Limb (tissue), 2 donors: Measurements from ENCODE around the gene BCL3.
"Not testable (repeated sequence)": the region's sequence is repeated elsewhere in the genome, so short reads cannot be mapped to it uniquely, and the experiment has no call there.

Source experiments
- DNase-seq, 2 donors: peaks; one replicate each; pipeline ENCODE4 v3.0.0-alpha.2; 2016; ENCODE audit errors: extremely low spot score in 2 of 2

The BCL3 gene

DNA sequence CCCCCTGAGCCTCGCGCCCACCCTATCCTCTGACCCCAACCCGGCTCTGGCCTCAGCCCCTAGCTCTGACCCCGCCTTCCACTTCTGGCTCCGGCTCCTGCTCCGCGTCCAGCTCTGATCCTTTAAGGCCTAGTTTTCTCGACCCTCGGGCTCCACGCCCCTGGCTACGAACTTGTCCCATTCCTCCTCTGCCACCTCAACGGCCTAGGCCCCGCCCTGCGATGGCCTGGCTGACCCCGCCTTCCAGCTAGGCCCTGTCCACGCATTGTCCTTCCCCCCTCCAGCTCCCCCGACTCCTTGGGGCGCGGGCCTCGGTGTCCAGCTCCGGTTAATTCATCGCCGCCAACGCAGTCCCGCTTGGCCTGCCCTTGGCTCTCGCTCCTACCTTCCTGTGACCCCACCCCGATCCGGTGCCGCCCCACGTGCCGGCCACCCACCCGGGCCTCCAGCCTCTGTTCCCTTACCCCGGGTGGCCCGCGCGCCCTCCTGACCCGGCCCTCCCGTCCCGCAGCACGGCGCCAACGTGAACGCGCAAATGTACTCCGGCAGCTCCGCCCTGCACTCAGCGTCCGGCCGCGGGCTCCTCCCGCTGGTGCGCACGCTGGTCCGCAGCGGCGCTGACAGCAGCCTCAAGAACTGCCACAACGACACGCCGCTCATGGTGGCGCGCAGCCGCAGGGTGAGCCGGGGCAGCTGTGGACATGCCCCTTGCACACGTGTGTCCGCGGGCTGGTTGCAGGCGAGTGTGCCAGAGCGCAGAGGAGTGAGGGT is 9.4 kb downstream of the BCL3 start:
- peak; percentile 62 to 70 for DNase-seq

DNA sequence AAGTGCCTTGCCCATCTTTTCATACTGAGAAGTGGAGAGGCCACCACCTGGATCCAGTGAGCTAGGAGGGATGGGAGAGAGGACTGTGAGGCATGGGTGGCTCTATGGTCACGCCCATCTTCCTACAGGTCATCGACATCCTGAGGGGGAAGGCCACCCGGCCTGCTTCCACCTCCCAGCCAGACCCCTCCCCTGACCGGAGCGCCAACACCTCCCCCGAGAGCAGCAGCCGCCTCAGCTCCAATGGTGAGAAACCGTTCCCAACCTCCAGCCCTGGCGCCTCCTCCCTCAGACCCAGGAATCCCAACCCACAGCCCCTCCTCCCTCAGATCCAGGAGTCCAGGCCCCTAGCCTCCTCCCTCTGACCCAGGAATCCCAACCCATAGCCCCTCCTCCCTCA is 10.1 kb downstream of the BCL3 start:
- DNase-seq = peak in 1 of 2 donors; percentile 39

DNA sequence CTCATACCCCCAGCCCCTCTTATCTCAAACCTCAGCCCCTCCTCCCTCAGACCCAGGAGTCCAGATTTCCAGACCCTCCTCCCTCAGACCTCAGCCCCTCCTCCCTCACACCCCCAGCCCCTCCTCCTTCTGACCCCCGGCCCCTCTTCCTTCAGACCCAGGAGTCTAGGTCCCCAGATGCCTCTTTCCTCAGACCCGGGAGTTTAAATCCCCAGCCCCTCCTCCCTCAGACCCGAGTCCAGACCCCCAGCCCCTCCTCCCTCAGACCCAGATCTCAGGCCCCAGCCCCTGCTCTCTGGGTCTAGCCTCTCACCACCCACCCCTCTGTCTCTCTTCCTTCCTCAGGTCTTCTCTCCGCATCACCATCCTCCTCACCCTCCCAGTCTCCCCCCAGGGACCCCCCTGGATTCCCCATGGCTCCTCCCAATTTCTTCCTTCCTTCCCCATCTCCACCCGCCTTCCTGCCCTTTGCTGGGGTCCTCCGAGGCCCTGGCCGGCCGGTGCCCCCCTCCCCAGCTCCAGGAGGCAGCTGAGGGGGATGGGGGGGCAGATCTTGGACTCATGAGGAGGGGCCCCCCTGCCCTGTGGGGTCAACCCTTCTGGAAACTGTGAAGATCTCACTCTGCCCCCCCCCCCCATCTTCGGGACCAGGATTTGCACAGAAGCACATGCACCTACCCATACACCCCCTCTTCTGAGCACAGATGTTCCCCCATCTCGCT is 10.7 kb downstream of the BCL3 start:
- no peak for DNase-seq

DNA sequence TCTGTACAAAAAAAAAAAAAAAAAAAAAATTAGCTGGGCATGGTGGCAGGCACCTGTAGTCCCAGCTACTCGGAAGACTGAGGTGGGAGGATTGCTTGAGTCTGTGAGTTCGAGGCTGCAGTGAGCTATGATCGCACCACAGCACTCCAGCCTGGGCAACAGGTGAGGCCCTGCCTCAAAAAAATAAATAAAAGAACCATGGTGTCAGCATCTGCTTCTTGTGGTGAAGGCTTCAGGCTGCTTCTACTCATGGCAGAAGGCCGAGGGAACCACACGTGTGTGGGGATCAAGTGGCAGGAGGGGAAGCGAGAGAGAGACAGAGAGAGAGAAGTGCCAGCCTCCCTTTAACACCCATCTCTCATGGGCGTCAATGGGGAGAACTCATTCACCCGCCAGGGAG is 13.5 kb downstream of the BCL3 start:
- no peak for DNase-seq

- DNase-seq = no peak
Observed at GRCh38 chr19:44765033-44765948, 16.8 kb downstream of the BCL3 start.

DNA sequence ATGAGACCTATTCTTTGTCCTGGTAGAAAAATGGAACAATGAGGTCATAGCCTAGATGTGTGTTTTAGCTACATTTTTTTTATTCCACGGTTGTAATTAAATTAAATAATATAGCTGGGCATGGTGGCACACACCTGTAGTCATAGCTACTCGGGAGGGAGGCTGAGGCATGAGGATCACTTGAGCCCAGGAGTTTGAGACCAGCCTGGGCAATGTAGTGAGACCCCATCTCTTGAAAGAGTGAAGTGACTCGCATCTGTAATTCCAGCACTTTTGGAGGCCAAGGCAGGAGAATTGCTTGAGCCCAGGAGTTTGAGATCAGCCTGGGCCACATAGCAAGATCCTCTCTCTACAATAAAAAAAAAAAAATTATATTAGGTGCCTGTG is 17.4 kb downstream of the BCL3 start:
- DNase-seq = no peak

GRCh38 chr19:44767295-44768180 is 19.0 kb downstream of the BCL3 start:
- no peak for DNase-seq

GRCh38 chr19:44770550-44771257 is 22.2 kb downstream of the BCL3 start:
- DNase-seq = peak; percentile 67 to 83

DNA sequence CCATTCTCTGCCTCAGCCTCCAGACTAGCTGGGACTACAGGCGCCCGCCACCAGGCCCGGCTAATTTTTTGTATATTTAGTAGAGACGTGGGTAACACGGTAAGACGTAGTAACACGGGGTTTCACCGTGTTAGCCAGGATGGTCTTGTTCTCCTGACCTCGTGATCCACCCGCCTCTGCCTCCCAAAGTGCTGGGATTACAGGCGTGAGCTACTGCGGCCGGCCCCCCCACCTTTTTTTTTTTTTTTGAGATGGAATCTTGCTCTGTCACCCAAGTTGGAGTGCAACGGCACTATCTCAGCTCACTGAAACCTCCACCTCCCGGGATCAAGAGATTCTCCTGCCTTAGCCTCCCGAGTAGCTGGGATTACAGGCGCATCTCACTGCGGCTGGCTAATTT is 23.6 kb downstream of the BCL3 start:
- not testable (repeated sequence) for DNase-seq

DNA sequence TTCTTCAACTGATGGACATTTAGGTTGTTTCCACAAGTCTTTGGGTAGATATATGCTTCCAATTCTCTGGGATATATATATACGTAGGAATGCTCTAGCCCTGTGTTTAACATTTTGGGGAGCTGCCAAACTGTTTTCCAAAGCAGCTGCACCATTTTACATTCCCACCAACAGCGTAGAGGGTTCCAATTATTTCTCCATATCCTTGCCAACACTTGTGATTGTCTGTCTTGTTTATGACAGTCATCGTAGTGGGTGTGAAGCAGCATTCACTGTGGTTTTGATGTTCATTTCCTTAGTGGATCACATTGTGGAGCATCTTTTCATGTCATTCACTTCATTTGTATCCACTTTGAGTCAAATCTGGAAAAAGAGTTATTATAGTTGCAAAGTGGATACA is 24.5 kb downstream of the BCL3 start:
- peak in 1 of 2 donors; percentile 51 for DNase-seq

GRCh38 chr19:44775676-44776240 is 27.2 kb downstream of the BCL3 start:
- DNase-seq = no peak

- DNase-seq = no peak
Observed at GRCh38 chr19:44776402-44777096, 28.0 kb downstream of the BCL3 start.

DNA sequence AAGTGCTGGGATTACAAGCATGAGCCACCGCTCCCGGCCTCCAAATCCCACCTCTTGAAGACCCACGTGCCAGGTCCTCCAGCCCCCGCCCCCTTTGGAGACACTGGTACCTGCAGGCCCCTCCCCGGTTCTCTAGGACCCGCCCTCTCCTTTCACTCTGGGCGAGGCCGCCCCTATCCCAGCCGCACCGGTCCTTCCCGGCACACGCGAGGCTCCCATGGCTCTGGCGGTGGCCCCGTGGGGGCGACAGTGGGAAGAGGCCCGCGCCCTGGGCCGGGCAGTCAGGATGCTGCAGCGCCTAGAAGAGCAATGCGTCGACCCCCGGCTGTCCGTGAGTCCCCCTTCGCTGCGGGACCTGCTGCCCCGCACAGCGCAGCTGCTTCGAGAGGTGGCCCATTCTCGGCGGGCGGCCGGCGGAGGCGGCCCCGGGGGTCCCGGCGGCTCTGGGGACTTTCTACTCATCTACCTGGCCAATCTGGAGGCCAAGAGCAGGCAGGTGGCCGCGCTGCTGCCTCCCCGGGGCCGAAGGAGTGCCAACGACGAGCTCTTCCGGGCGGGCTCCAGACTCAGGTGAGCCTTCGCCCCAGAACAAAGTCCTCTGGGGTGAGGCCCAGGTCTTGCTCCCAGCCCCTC is 29.3 kb downstream of the BCL3 start, which contains the start of gene CBLC:
Gene CBLC, plus strand, starts transcription at position 176 of the 633 bp plus-strand sequence. Its CDS starts 42 bp downstream, at position 218.
- peak in 1 of 2 donors; percentile 38 for DNase-seq

- DNase-seq = no peak
Observed at GRCh38 chr19:44779150-44779549, 30.6 kb downstream of the BCL3 start.

GRCh38 chr19:44781694-44782093 is 33.2 kb downstream of the BCL3 start:
- DNase-seq = not testable (repeated sequence)

DNA sequence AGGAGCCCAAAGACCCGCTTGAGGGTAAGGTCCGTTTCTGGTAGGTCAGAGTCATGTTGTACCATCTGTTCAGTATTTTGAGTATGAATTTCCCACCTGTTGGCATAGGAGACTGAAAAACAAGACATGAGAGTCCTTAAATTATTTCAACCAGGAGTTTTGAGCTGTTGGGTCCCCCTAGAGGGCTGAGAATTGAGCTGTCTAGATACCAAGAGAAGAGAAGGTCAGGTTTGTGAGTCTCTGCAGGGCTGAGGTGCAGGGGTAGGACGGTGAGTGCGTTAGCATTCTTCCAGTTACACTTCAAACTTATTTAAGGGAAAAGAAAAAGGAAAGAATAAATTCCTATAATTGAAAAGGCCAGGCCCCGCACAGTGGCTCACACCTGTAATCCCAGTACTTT is 34.2 kb downstream of the BCL3 start:
- no peak for DNase-seq

GRCh38 chr19:44783545-44783944 is 35.0 kb downstream of the BCL3 start:
- no peak for DNase-seq

- no peak for DNase-seq
Observed at GRCh38 chr19:44785271-44785670, 36.8 kb downstream of the BCL3 start.

DNA sequence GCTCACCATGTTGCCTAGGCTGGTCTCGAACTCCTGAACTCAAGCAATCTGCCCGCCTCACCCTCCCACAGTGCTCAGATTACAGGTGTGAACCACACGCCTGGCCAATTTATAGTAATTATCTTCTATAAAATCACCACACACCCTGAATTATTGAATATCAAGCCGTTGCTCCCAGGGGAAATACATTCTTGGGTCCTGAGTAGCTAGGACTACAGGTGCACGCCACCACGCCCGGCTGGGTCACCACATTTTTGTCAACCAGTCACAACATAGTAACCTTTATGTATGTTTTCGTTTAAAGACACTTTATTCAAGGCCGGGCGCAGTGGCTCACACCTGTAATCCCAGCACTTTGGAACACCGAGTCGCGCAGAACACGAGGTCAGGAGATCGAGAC is 37.5 kb downstream of the BCL3 start:
- no peak for DNase-seq
